H9 (cell line): Measurements from ENCODE around the gene OTULINL. TPM values are rescaled to one million over a fixed set of nuclear protein-coding genes. Genes with fewer than 3 reads are reported as not detected.

Experiments used
- DNase-seq: peaks from one replicate; pipeline ENCODE4 v3.0.0-alpha.2; 2017
- H2AFZ ChIP-seq: one replicate; pipeline ENCODE4 v1.6.1; 2013; ENCODE audit warnings: mild to moderate bottlenecking, low read length, control low read depth, moderate library complexity
- H2AK5ac ChIP-seq: 2 replicates; pipeline ENCODE4 v1.6.1; 2013; ENCODE audit warnings: low read length, control low read depth, mixed read lengths; ENCODE audit not compliant: insufficient read length
- H2BK120ac ChIP-seq: one replicate; pipeline ENCODE4 v1.6.1; 2013; ENCODE audit warnings: low read depth, mild to moderate bottlenecking, low read length, control low read depth, inconsistent platforms; ENCODE audit not compliant: poor library complexity, severe bottlenecking
- H2BK12ac ChIP-seq: 2 replicates; pipeline ENCODE4 v1.6.1; 2013; ENCODE audit warnings: low read length, control low read depth, mixed read lengths, low read depth; ENCODE audit not compliant: insufficient read length
- H2BK15ac ChIP-seq: 2 replicates; pipeline ENCODE4 v1.6.1; 2013; ENCODE audit warnings: low read depth, low read length, control low read depth
- H2BK20ac ChIP-seq: one replicate; pipeline ENCODE4 v1.6.1; 2013; ENCODE audit warnings: low read depth, mild to moderate bottlenecking, low read length, control low read depth, inconsistent platforms; ENCODE audit not compliant: poor library complexity, severe bottlenecking
- H2BK5ac ChIP-seq: 2 replicates; pipeline ENCODE4 v1.6.1; 2013; ENCODE audit warnings: low read length, control low read depth, mixed read lengths; ENCODE audit not compliant: insufficient read length
- H3K14ac ChIP-seq: 2 replicates; pipeline ENCODE4 v1.6.1; 2013; ENCODE audit warnings: low read length, control low read depth; ENCODE audit not compliant: insufficient read depth
- H3K18ac ChIP-seq: 2 replicates; pipeline ENCODE4 v1.6.1; 2013; ENCODE audit warnings: low read depth, mild to moderate bottlenecking, mixed read lengths, low read length, control low read depth; ENCODE audit not compliant: insufficient read length
- H3K23ac ChIP-seq: 2 replicates; pipeline ENCODE4 v1.6.1; 2013; ENCODE audit warnings: low read length, control low read depth, mixed read lengths, low read depth; ENCODE audit not compliant: insufficient read length
- H3K23me2 ChIP-seq: 2 replicates; pipeline ENCODE4 v1.6.1; 2013; ENCODE audit warnings: low read depth, mild to moderate bottlenecking, mixed read lengths, low read length, control low read depth; ENCODE audit not compliant: insufficient read length, poor library complexity, severe bottlenecking
- H3K27ac ChIP-seq: 2 replicates; pipeline ENCODE4 v1.5.1; 2013; ENCODE audit warnings: low read length, control low read depth, mixed read lengths, low read depth; ENCODE audit not compliant: insufficient read length
- H3K27me3 ChIP-seq: 2 replicates; pipeline ENCODE4 v1.6.1; 2013; ENCODE audit warnings: low read length, control low read depth, inconsistent platforms; ENCODE audit not compliant: insufficient read depth
- H3K4ac ChIP-seq: 2 replicates; pipeline ENCODE4 v1.6.1; 2013; ENCODE audit warnings: low read depth, mild to moderate bottlenecking, control low read depth, inconsistent platforms, low read length, moderate library complexity
- H3K4me1 ChIP-seq: 2 replicates; pipeline ENCODE4 v1.6.1; 2013; ENCODE audit warnings: low read length, control low read depth, inconsistent platforms; ENCODE audit not compliant: insufficient read depth
- H3K4me2 ChIP-seq: 2 replicates; pipeline ENCODE4 v1.6.1; 2013; ENCODE audit warnings: low read length, control low read depth, mixed read lengths; ENCODE audit not compliant: insufficient read length, insufficient read depth
- H3K56ac ChIP-seq: 2 replicates; pipeline ENCODE4 v1.6.1; 2013; ENCODE audit warnings: low read depth, mild to moderate bottlenecking, mixed read lengths, low read length, control low read depth; ENCODE audit not compliant: insufficient read length
- H3K79me1 ChIP-seq: 2 replicates; pipeline ENCODE4 v1.6.1; 2013; ENCODE audit warnings: low read depth, mild to moderate bottlenecking, moderate library complexity, low read length, control low read depth, inconsistent platforms; ENCODE audit not compliant: insufficient read depth, poor library complexity, severe bottlenecking
- H3K79me2 ChIP-seq: 2 replicates; pipeline ENCODE4 v1.6.1; 2013; ENCODE audit warnings: low read length, control low read depth, inconsistent platforms; ENCODE audit not compliant: insufficient read depth
- H3K9ac ChIP-seq: 2 replicates; pipeline ENCODE4 v1.6.1; 2013; ENCODE audit warnings: low read length, control low read depth, mixed read lengths; ENCODE audit not compliant: insufficient read length; ENCODE audit errors: extremely low read depth
- H3K9me3 ChIP-seq: one replicate; pipeline ENCODE4 v1.6.1; 2013; ENCODE audit warnings: low read depth, low read length, inconsistent platforms; ENCODE audit not compliant: control insufficient read depth
- H3T11ph ChIP-seq: one replicate; pipeline ENCODE4 v1.6.1; 2013; ENCODE audit warnings: mild to moderate bottlenecking, low read length, control low read depth, inconsistent platforms
- H4K20me1 ChIP-seq: one replicate; pipeline ENCODE4 v1.6.1; 2013; ENCODE audit not compliant: control insufficient read depth, insufficient read length, insufficient read depth
- H4K5ac ChIP-seq: 2 replicates; pipeline ENCODE4 v1.6.1; 2013; ENCODE audit warnings: low read depth, mild to moderate bottlenecking, mixed read lengths, low read length, control low read depth; ENCODE audit not compliant: insufficient read length
- H4K8ac ChIP-seq: replicated peaks from 2 replicates; pipeline ENCODE4 v1.6.1; 2013; ENCODE audit warnings: low read length, control low read depth, mixed read lengths, low read depth; ENCODE audit not compliant: insufficient read length
- H4K91ac ChIP-seq: 2 replicates; pipeline ENCODE4 v1.6.1; 2013; ENCODE audit warnings: low read depth, mild to moderate bottlenecking, moderate library complexity, mixed read lengths, low read length, control low read depth; ENCODE audit not compliant: insufficient read length
- H3K27ac Mint-ChIP-seq, 3 experiments: 2 replicates in 2 of 3; 3 replicates in 1 of 3; pipeline ENCODE4 v1.8.0; 2020 to 2021; ENCODE audit warnings: mixed read lengths in 3 of 3, mild to moderate bottlenecking in 1 of 3, moderate library complexity in 1 of 3
- H3K27me3 Mint-ChIP-seq: 2 replicates; pipeline ENCODE4 v1.8.0; 2021; ENCODE audit warnings: low read depth, mild to moderate bottlenecking, moderate library complexity, mixed read lengths
- H3K36me3 Mint-ChIP-seq, 3 experiments: 2 replicates in 2 of 3; 3 replicates in 1 of 3; pipeline ENCODE4 v1.8.0; 2020 to 2021; ENCODE audit warnings: low read depth in 3 of 3, mixed read lengths in 3 of 3; ENCODE audit not compliant: insufficient read depth in 1 of 3
- H3K4me1 Mint-ChIP-seq, 2 experiments: 2 replicates each; pipeline ENCODE4 v1.8.0; 2020; ENCODE audit warnings: mixed read lengths in 2 of 2
- H3K4me3 Mint-ChIP-seq, 2 experiments: 2 replicates in 1 of 2; 3 replicates in 1 of 2; pipeline ENCODE4 v1.8.0; 2020 to 2021; ENCODE audit warnings: mild to moderate bottlenecking in 2 of 2, mixed read lengths in 2 of 2, moderate library complexity in 1 of 2
- H3K9me3 Mint-ChIP-seq, 2 experiments: 2 replicates in 1 of 2; 3 replicates in 1 of 2; pipeline ENCODE4 v1.8.0; 2020; ENCODE audit warnings: mild to moderate bottlenecking in 2 of 2, mixed read lengths in 2 of 2, moderate library complexity in 1 of 2
- CTCF ChIP-seq: fragments of 200-600 bp; sonication (generic); conservative IDR thresholded peaks from 3 replicates; pipeline ENCODE4 v1.8.0; 2021; ENCODE audit warnings: antibody characterized with exemption, mild to moderate bottlenecking
- WGBS: extraction: QIAGEN DNeasy Blood & Tissue Kit; methylation state at CpG from one replicate; pipeline ENCODE4 v1.1.7; 2013; ENCODE audit warnings: missing lambda C conversion rate, low lambda C conversion rate, mixed read lengths; ENCODE audit not compliant: insufficient read length; ENCODE audit errors: extremely low coverage; 5-methylcytosine and 5-hydroxymethylcytosine counted together
- total RNA-seq: library from RNA; stranded (reverse); gene quantifications from 2 replicates; pipeline ENCODE4 v1.2.1, GENCODE V29; 2021

The OTULINL gene
- total RNA-seq, 1 experiment from 2014 or later, result 7.5 TPM

GRCh38 chr5:14560091-14560595 lies 21.4 kb upstream of the OTULINL start:
- no peaks in the 10 kb centered on the region for H3K4me1 ChIP-seq
- H3K9ac ChIP-seq, result no peak overlapping the region
- H2AK5ac ChIP-seq, result no peak overlapping the region
- H4K91ac ChIP-seq, result no peak overlapping the region
- Mint-ChIP-seq H3K4me1 (no peaks in the 10 kb centered on the region), H3K4me3 (no peak overlapping the region), H3K27me3 (peaks cover 2% of the 10 kb centered on the region; the same call in 1 of the 2 replicates), H3K36me3 (no peaks in the 10 kb centered on the region), H3K9me3 (peaks cover 0 to under 1% of the 10 kb centered on the region in 2 experiments; a peak in 1 of 5 replicates), H3K27ac (no peak overlapping the region)
- no peak overlapping the region for H3K14ac ChIP-seq
- H4K8ac ChIP-seq, result no peak overlapping the region
- no peak overlapping the region for H2AFZ ChIP-seq
- H3K27me3 ChIP-seq, result no peaks in the 10 kb centered on the region
- TF ChIP-seq CTCF, result no peak
- WGBS, result no CpG with 5 or more reads among the region's 10 CpGs
- H2BK120ac ChIP-seq, result no peak overlapping the region
- no peaks in the 10 kb centered on the region for H3K23me2 ChIP-seq
- H3K56ac ChIP-seq, result no peak overlapping the region
- H3K4me2 ChIP-seq, result no peak overlapping the region
- DNase-seq, result no peak
- H2BK12ac ChIP-seq, result no peak overlapping the region
- no peak overlapping the region for H3K18ac ChIP-seq
- no peak overlapping the region for H3K4ac ChIP-seq
- H3K23ac ChIP-seq, result no peak overlapping the region
- H2BK5ac ChIP-seq, result no peak overlapping the region
- no peak overlapping the region for H3K27ac ChIP-seq
- H2BK20ac ChIP-seq, result no peak overlapping the region
- H3K79me1 ChIP-seq, result no peaks in the 10 kb centered on the region
- H3K79me2 ChIP-seq, result no peaks in the 10 kb centered on the region
- H4K20me1 ChIP-seq, result no peaks in the 10 kb centered on the region
- no peak overlapping the region for H4K5ac ChIP-seq
- no peak overlapping the region for H3T11ph ChIP-seq
- no peak overlapping the region for H2BK15ac ChIP-seq
- no peaks in the 10 kb centered on the region for H3K9me3 ChIP-seq
